ENCODE data around the gene OGFR.

DNA sequence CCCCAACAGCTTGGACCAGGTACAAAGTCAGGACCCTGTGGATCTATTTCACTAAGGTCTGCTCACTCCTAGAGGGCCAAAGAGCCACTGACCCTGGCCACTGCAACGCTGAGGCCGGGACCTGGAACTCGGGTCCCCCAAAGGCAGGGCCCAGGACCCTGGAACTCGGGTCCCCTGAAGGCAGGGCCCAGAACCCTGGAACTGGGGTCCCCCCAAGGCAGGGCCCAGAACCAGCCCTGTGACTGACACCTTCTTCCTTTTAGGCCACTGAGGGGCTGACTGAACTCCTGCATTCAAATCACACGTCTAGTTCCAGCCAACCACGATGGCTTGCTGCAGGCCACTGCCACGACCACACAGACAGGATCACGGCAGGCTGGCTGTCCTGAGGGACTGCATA, 47.6 kb downstream of the OGFR start:
- TF ChIP-seq, protein P1, sequence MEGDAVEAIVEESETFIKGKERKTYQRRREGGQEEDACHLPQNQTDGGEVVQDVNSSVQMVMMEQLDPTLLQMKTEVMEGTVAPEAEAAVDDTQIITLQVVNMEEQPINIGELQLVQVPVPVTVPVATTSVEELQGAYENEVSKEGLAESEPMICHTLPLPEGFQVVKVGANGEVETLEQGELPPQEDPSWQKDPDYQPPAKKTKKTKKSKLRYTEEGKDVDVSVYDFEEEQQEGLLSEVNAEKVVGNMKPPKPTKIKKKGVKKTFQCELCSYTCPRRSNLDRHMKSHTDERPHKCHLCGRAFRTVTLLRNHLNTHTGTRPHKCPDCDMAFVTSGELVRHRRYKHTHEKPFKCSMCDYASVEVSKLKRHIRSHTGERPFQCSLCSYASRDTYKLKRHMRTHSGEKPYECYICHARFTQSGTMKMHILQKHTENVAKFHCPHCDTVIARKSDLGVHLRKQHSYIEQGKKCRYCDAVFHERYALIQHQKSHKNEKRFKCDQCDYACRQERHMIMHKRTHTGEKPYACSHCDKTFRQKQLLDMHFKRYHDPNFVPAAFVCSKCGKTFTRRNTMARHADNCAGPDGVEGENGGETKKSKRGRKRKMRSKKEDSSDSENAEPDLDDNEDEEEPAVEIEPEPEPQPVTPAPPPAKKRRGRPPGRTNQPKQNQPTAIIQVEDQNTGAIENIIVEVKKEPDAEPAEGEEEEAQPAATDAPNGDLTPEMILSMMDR (IDR thresholded peaks at IDR 0.05; ENCODE audit: insufficient read depth, low read length, poor library complexity, severe bottlenecking) = no peak
- TF ChIP-seq EZH2phosphoT487 (conservative IDR thresholded peaks at IDR 0.05; ENCODE audit: low read length) = no peak

All from SU-DHL-6 (cell line).